ENCODE measurements around the gene ABCB6. TPM values are rescaled to one million over a fixed set of nuclear protein-coding genes. Genes with fewer than 3 reads are reported as not detected.

Gene ABCB6
- total RNA-seq, 1 donor from 2014 or later, result 25.5 TPM

Other genes starting within 250 kb of the ABCB6 start
- not detected in 2 replicates for gene FEV, start 233.8 kb downstream of the ABCB6 start, total RNA-seq
- not detected in 2 replicates for gene CRYBA2, start 225.5 kb downstream of the ABCB6 start, total RNA-seq
- not detected in 2 replicates for gene CFAP65, start 177.4 kb downstream of the ABCB6 start, total RNA-seq
- gene IHH, start 158.0 kb downstream of the ABCB6 start, total RNA-seq, result under 0.01 and 0.09 TPM in 2 replicates
- gene NHEJ1, start 58.1 kb downstream of the ABCB6 start, total RNA-seq, result 17.4 and 18.0 TPM in 2 replicates
- 0.54 and 1.2 TPM in 2 replicates for gene SLC23A3, start 48.9 kb downstream of the ABCB6 start, total RNA-seq
- gene CNPPD1, start 42.0 kb downstream of the ABCB6 start, total RNA-seq, result 22.7 and 28.3 TPM in 2 replicates
- gene RETREG2, start 40.7 kb downstream of the ABCB6 start, total RNA-seq, result 65.0 and 65.4 TPM in 2 replicates
- 19.2 and 30.6 TPM in 2 replicates for gene ZFAND2B, start 12.2 kb downstream of the ABCB6 start, total RNA-seq
- gene ATG9A, start 10.7 kb upstream of the ABCB6 start, total RNA-seq, result 41.2 and 43.8 TPM in 2 replicates
- 20.5 and 22.2 TPM in 2 replicates for gene ANKZF1, start 10.8 kb upstream of the ABCB6 start, total RNA-seq
- gene GLB1L, start 26.5 kb upstream of the ABCB6 start, total RNA-seq, result 3.0 and 4.1 TPM in 2 replicates
- 17.7 and 20.8 TPM in 2 replicates for gene STK16, start 26.5 kb upstream of the ABCB6 start, total RNA-seq
- not detected in 2 replicates for gene TUBA4B, start 34.3 kb upstream of the ABCB6 start, total RNA-seq
- 10.2 and 11.3 TPM in 2 replicates for gene TUBA4A, start 35.0 kb upstream of the ABCB6 start, total RNA-seq
- gene DNAJB2, start 60.4 kb upstream of the ABCB6 start, total RNA-seq, result 20.8 and 21.1 TPM in 2 replicates
- gene PTPRN, start 90.4 kb upstream of the ABCB6 start, total RNA-seq, result not detected in 2 replicates
- not detected in 2 replicates for gene RESP18, start 113.8 kb upstream of the ABCB6 start, total RNA-seq
- gene DNPEP, start 169.0 kb upstream of the ABCB6 start, total RNA-seq, result 58.8 and 67.3 TPM in 2 replicates
- not detected in 2 replicates for gene DES, start 199.4 kb upstream of the ABCB6 start, total RNA-seq
- 0.54 TPM in 1 of 2 replicates, not detected in the other for gene SPEG, start 215.9 kb upstream of the ABCB6 start, total RNA-seq

Measured in dermis lymphatic vessel endothelial cell (primary cell).